K562 (cell line): ENCODE results near the gene CSMD2. TPM values are rescaled to one million over a fixed set of nuclear protein-coding genes. Genes with fewer than 3 reads are reported as not detected.

Experiments
- HNRNPK ChIP-seq: fragments of 200-400 bp; formaldehyde crosslinking; IDR thresholded peaks from one replicate; pipeline ENCODE4 v1.6.1; 2018; ENCODE audit warnings: mild to moderate bottlenecking, low read depth, low read length; ENCODE audit not compliant: poor library complexity, severe bottlenecking
- HNRNPUL1 ChIP-seq: fragments of 200-400 bp; formaldehyde crosslinking; IDR thresholded peaks from 2 replicates; pipeline ENCODE4 v1.6.1; 2017; ENCODE audit warnings: low read length
- SAFB2 ChIP-seq: fragments of 200-400 bp; formaldehyde crosslinking; IDR thresholded peaks from 2 replicates; pipeline ENCODE4 v1.6.1; 2018; ENCODE audit warnings: borderline replicate concordance, low read length, low read depth, moderate library complexity; ENCODE audit not compliant: severe bottlenecking
- SIX5 ChIP-seq, 2 experiments: IDR thresholded peaks; 2 replicates each; pipeline ENCODE4 v1.6.1; 2011; ENCODE audit warnings: low read length in 2 of 2, borderline replicate concordance in 1 of 2, low read depth in 1 of 2, mild to moderate bottlenecking in 1 of 2, moderate library complexity in 1 of 2; ENCODE audit not compliant: insufficient read depth in 1 of 2
- ZNF699 ChIP-seq: fragments of 250-450 bp; sonication (Bioruptor Pico); IDR thresholded peaks from 2 replicates; pipeline ENCODE4 v1.8.0; 2021; ENCODE audit warnings: mild to moderate bottlenecking, moderate library complexity; ENCODE audit not compliant: insufficient replicate concordance
- polyA plus RNA-seq, 8 experiments: library from polyadenylated mRNA; depleted of rRNA in 4 of 8; stranded (reverse) in 5 of 8; unstranded in 3 of 8; fragments of >200 nt; fragmentation: Nextera tagmentation in 2 of 8; fragmentation: Illumina TruSeq in 1 of 8; extraction: Ambion mirVana in 2 of 8; extraction: Trizol in 1 of 8; gene quantifications; 2 replicates each; pipeline versions ENCODE4 v1.2.1 to v1.2.3, GENCODE V29; 2011 to 2014; ENCODE audit warnings: inconsistent platforms in 1 of 8, missing spikeins in 1 of 8
- total RNA-seq, 7 experiments: library from RNA; depleted of rRNA in 6 of 7; stranded (reverse); fragments of >200 nt in 6 of 7; fragmentation: Illumina TruSeq in 2 of 7; extraction: Trizol in 2 of 7; gene quantifications; 2 replicates each; pipeline versions ENCODE4 v1.2.1 to v1.2.3, GENCODE V29; 2011 to 2021; ENCODE audit warnings: low replicate concordance in 1 of 7
- TF ChIP-seq, protein P1 (sequence below): fragments of 250-450 bp; sonication (Bioruptor Pico); IDR thresholded peaks from 2 replicates; pipeline ENCODE4 v1.4.0; 2020; ENCODE audit warnings: mild to moderate bottlenecking, moderate library complexity, borderline replicate concordance
- TF ChIP-seq, protein P2 (sequence below): fragments of 450-650 bp; formaldehyde crosslinking; IDR thresholded peaks from 2 replicates; pipeline ENCODE4 v1.4.0; 2020; ENCODE audit warnings: mild to moderate bottlenecking, mixed read lengths

Gene CSMD2
- total and polyA plus RNA-seq, 9 of the 15 experiments (the other 6 are each of a cell fraction or from before 2014, with no cell fraction given), result not detected

GRCh38 chr1:33762109-33762830 lies 402.8 kb downstream of the CSMD2 start (continued):
- TF ChIP-seq, protein P1, sequence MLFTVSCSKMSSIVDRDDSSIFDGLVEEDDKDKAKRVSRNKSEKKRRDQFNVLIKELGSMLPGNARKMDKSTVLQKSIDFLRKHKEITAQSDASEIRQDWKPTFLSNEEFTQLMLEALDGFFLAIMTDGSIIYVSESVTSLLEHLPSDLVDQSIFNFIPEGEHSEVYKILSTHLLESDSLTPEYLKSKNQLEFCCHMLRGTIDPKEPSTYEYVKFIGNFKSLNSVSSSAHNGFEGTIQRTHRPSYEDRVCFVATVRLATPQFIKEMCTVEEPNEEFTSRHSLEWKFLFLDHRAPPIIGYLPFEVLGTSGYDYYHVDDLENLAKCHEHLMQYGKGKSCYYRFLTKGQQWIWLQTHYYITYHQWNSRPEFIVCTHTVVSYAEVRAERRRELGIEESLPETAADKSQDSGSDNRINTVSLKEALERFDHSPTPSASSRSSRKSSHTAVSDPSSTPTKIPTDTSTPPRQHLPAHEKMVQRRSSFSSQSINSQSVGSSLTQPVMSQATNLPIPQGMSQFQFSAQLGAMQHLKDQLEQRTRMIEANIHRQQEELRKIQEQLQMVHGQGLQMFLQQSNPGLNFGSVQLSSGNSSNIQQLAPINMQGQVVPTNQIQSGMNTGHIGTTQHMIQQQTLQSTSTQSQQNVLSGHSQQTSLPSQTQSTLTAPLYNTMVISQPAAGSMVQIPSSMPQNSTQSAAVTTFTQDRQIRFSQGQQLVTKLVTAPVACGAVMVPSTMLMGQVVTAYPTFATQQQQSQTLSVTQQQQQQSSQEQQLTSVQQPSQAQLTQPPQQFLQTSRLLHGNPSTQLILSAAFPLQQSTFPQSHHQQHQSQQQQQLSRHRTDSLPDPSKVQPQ (CRISPR knock-in tag), result no peak
- TF ChIP-seq, protein P2, sequence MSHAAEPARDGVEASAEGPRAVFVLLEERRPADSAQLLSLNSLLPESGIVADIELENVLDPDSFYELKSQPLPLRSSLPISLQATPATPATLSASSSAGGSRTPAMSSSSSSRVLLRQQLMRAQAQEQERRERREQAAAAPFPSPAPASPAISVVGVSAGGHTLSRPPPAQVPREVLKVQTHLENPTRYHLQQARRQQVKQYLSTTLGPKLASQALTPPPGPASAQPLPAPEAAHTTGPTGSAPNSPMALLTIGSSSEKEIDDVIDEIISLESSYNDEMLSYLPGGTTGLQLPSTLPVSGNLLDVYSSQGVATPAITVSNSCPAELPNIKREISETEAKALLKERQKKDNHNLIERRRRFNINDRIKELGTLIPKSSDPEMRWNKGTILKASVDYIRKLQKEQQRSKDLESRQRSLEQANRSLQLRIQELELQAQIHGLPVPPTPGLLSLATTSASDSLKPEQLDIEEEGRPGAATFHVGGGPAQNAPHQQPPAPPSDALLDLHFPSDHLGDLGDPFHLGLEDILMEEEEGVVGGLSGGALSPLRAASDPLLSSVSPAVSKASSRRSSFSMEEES (CRISPR knock-in tag), result no peak
- TF ChIP-seq ZNF699 (no peak), SAFB2 (no peak), HNRNPK (no peak), SIX5 (IDR thresholded peaks at IDR 0.05; ENCODE audit: borderline replicate concordance in 1 of 2, insufficient read depth in 1 of 2, low read depth in 1 of 2, low read length in 2 of 2) (no peak), HNRNPUL1 (no peak)
